ENCODE measurements around the gene C11orf16.
A peak's percentile ranks its signal among the peaks of the same experiment; 100 is the strongest.

GRCh38 chr11:8913961-8914660, 18.6 kb downstream of the C11orf16 start:
- TF ChIP-seq, protein P1, sequence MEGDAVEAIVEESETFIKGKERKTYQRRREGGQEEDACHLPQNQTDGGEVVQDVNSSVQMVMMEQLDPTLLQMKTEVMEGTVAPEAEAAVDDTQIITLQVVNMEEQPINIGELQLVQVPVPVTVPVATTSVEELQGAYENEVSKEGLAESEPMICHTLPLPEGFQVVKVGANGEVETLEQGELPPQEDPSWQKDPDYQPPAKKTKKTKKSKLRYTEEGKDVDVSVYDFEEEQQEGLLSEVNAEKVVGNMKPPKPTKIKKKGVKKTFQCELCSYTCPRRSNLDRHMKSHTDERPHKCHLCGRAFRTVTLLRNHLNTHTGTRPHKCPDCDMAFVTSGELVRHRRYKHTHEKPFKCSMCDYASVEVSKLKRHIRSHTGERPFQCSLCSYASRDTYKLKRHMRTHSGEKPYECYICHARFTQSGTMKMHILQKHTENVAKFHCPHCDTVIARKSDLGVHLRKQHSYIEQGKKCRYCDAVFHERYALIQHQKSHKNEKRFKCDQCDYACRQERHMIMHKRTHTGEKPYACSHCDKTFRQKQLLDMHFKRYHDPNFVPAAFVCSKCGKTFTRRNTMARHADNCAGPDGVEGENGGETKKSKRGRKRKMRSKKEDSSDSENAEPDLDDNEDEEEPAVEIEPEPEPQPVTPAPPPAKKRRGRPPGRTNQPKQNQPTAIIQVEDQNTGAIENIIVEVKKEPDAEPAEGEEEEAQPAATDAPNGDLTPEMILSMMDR (IDR thresholded peaks at IDR 0.05; ENCODE audit: extremely low read depth in 1 of 2, insufficient read depth in 1 of 2, low read depth in 1 of 2, low read length in 2 of 2): peak; percentile 72 to 79
- no peak for TF ChIP-seq POLR2A (IDR thresholded peaks at IDR 0.05; ENCODE audit: low read depth, low read length)
